Measurements from ENCODE around the gene SPAG9.

The SPAG9 gene

GRCh38 chr17:50922721-50923405 is 197.8 kb downstream of the SPAG9 start:
- no peak for DNase-seq (ENCODE audit: low read depth in 2 of 2, low spot score in 1 of 2)

DNA sequence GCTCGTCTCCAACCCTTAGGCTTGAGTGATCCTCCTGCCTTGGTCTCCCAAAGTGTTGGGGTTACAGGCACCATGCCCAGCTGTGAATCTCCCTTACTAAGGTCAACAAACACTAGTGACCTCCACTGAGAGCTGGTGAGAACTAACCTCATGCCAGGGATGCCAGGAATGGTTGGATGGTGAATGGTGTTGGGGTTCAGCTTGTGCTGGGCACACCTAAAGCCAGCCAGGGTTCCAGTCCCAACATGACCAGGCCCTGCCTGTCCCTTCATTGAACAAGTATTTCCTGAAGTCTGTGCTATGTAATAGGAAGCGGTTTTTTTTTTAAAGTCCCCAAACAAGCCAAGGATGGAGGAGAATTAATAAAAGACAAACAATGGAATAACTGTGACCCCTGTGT is 198.6 kb downstream of the SPAG9 start:
- no peak for DNase-seq (ENCODE audit: low read depth in 2 of 2, low spot score in 1 of 2)

DNA sequence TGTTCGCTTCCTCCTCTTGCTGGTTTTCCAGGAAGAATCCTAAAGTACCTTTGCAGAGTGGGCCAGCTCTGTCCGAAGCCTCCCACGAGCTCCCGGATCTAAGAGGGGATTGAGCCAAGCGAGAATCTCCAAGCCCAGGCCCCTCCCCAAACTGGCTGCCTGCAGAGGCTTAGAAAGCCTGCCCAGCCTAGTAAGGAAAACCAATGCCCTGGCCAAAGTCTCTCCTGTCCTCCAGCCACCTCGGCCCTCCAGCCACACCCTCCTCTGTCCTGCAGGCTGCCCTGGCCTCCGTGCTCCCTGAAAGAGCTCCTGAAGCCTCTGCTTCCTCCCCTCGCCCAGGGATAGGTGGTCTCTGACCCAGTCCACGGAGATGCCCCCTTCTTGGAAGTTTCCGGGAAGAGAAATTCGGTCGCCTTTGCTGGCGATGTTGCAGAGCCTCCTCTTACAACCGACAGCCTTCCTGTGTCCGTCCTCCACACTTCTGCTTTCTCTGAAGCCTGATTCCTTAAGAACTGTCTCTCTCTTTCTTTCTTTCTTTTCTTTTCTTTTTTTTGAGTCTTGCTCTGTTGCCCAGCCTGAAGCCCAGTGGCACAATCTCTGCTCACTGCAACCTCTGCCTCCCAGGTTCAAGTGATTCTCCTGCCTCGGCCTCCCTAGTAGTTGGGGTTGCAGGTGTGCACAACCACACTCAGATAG is 199.6 kb downstream of the SPAG9 start:
- no peak for DNase-seq (ENCODE audit: low read depth in 2 of 2, low spot score in 1 of 2)

DNA sequence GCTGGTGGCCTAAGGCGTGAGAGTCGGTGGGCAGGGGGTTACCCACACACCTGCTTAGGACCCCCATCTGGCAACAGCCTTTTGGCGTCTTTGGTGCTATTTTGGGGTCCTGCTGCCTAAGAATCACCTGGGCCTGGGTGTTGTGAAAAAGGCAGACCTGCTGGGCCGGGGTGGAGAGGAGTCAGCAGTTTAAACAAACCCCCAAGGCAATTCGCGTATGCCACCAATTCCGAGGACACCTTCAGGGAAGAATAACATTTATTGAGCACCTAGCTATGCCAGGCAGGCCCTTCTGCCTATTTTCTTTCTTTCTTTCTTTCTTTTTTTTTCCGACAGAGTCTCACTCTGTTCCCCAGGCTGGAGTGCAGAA is 200.6 kb downstream of the SPAG9 start:
- DNase-seq (ENCODE audit: low read depth in 2 of 2, low spot score in 1 of 2): no peak

DNA sequence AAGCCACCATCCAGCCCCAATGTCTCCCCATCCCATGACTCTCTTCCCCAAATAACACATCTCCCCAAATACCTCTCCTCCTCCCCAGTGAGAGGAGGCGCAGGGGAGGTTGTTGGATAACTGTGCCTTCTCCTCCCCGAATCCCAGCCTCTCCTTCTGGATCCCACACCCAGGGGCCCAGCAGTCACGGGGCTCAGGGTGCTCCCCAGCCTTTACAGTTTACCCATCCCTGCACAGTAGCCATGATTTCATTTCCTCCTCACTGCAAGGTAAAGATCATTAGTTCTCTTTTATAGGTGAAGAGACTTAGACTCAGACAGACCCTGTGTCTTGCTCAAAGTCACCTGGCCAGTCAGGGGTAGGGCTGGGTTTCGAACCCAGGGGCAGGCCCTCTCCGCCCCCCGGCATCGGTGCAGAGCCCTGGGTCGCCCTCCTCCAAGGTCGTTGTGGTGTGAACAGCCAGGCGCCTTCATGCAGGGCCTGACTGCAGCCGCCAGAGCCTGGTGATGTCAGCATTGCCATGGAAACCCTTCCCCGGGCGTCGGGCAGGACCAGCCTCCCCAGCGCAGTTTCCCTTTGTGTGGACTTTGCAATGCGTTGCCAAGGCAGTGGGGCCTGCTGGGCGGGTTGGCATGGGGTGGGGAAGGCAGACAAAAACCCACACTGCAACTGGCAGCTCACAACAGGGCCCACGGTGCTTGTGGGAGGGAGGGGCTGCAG is 201.2 kb downstream of the SPAG9 start:
- peak; percentile 64 to 71 for DNase-seq (ENCODE audit: low read depth in 2 of 2, low spot score in 1 of 2)

GRCh38 chr17:50918933-50919296 is 201.8 kb downstream of the SPAG9 start:
- DNase-seq (ENCODE audit: low read depth in 2 of 2, low spot score in 1 of 2): no peak

GRCh38 chr17:50918071-50918932 is 202.4 kb downstream of the SPAG9 start:
- no peak for DNase-seq (ENCODE audit: low read depth in 2 of 2, low spot score in 1 of 2)

GRCh38 chr17:50917418-50917743 is 203.3 kb downstream of the SPAG9 start:
- no peak for DNase-seq (ENCODE audit: low read depth in 2 of 2, low spot score in 1 of 2)

- DNase-seq (ENCODE audit: low read depth in 2 of 2, low spot score in 1 of 2): no peak
These were observed 203.8 kb downstream of the SPAG9 start for GRCh38 chr17:50916708-50917417.

GRCh38 chr17:50916026-50916707 is 204.5 kb downstream of the SPAG9 start:
- DNase-seq (ENCODE audit: low read depth in 2 of 2, low spot score in 1 of 2): no peak

DNA sequence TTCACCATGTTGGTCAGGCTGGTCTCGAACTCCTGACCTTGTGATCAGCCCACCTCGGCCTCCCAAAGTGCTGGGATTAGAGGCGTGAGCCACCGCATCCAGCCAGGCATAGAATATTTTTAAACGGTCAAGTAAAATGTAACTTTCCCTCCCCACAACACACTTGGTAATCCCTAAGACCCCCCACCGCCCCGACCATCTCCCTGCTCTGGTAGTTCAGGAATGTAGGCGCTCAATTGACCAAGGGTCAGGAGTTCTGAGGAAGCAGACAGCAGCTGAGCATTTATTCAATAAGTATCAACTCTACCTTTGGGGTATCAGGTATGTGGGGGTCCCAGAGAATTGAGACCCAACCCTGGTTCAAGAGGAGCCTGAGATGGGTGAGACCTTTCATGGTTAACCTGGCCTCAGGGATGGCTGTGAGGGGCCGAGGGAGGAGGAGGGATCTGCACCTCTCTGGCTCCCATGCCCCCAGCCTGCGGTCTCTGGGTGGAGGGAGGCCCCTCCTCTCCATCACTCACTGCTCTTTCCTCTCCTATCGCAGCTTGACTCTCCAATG is 206.1 kb downstream of the SPAG9 start:
- no peak for DNase-seq (ENCODE audit: low read depth in 2 of 2, low spot score in 1 of 2)

- no peak for DNase-seq (ENCODE audit: low read depth in 2 of 2, low spot score in 1 of 2)
These were observed 207.5 kb downstream of the SPAG9 start for GRCh38 chr17:50913120-50913519.
